K562 (cell line): ENCODE data around the gene LMNB1. TPM values are rescaled to one million over a fixed set of nuclear protein-coding genes. Genes with fewer than 3 reads are reported as not detected.

Experiments
- CHD7 ChIP-seq: fragments of 200-600 bp; sonication (generic); IDR thresholded peaks from one replicate; pipeline ENCODE4 v1.6.1; 2012; ENCODE audit warnings: mild to moderate bottlenecking, low read depth, low read length, inconsistent platforms
- JUND ChIP-seq, 2 experiments: IDR thresholded peaks; 2 replicates in 1 of 2; 3 replicates in 1 of 2; pipeline ENCODE4 v1.6.1; 2011; ENCODE audit warnings: borderline replicate concordance in 2 of 2, low read depth in 2 of 2, low read length in 2 of 2, improper control_type of control experiment in 1 of 2, missing biosample characterization in 1 of 2, missing genetic modification characterization in 1 of 2, missing genetic modification reagents in 1 of 2
- MCM7 ChIP-seq, 2 experiments: fragments of 450-650 bp; IDR thresholded peaks; 2 replicates each; pipeline ENCODE4 v1.6.1; 2016 to 2018
- SNIP1 ChIP-seq: fragments of 450-650 bp; IDR thresholded peaks from 2 replicates; pipeline ENCODE4 v1.7.1; 2017; ENCODE audit warnings: low read depth, mild to moderate bottlenecking
- SREBF2 ChIP-seq: sonication (generic); formaldehyde crosslinking; IDR thresholded peaks from 2 replicates; pipeline ENCODE4 v1.4.0; 2020; ENCODE audit warnings: mild to moderate bottlenecking, missing genetic modification reagents
- TAF1 ChIP-seq: IDR thresholded peaks from 2 replicates; pipeline ENCODE4 v1.6.1; 2011; ENCODE audit warnings: mild to moderate bottlenecking, low read length, moderate library complexity; ENCODE audit not compliant: insufficient read depth, control insufficient read depth, severe bottlenecking; ENCODE audit errors: extremely low read depth
- TCF3 ChIP-seq: sonication (generic); formaldehyde crosslinking; IDR thresholded peaks from 2 replicates; pipeline ENCODE4 v1.4.0; 2020; ENCODE audit warnings: mild to moderate bottlenecking, missing genetic modification reagents
- ZBTB17 ChIP-seq: fragments of 450-650 bp; formaldehyde crosslinking; IDR thresholded peaks from 2 replicates; pipeline ENCODE4 v1.4.0; 2020; ENCODE audit warnings: mild to moderate bottlenecking
- ZBTB33 ChIP-seq: sonication (generic); formaldehyde crosslinking; IDR thresholded peaks from 2 replicates; pipeline ENCODE4 v1.8.1; 2023; ENCODE audit warnings: mild to moderate bottlenecking, missing genetic modification reagents
- ZC3H11A ChIP-seq: IDR thresholded peaks from 2 replicates; pipeline ENCODE4 v1.6.1; 2012; ENCODE audit warnings: low read depth, low read length, improper control_type of control experiment
- ZFP36 ChIP-seq: fragments of 150-350 bp; IDR thresholded peaks from 2 replicates; pipeline ENCODE4 v1.6.1; 2018; ENCODE audit warnings: low read length, low read depth; ENCODE audit not compliant: partially characterized antibody
- ZKSCAN3 ChIP-seq: fragments of 250-450 bp; sonication (Bioruptor Pico); IDR thresholded peaks from 2 replicates; pipeline ENCODE4 v1.4.0; 2020
- ZKSCAN8 ChIP-seq: fragments of 200-800 bp; sonication (Bioruptor generic); IDR thresholded peaks from 2 replicates; pipeline ENCODE4 v1.6.1; 2016; ENCODE audit warnings: missing genetic modification characterization, missing compliant biosample characterization
- polyA plus RNA-seq, 8 experiments: library from polyadenylated mRNA; depleted of rRNA in 4 of 8; stranded (reverse) in 5 of 8; unstranded in 3 of 8; fragments of >200 nt; fragmentation: Nextera tagmentation in 2 of 8; fragmentation: Illumina TruSeq in 1 of 8; extraction: Ambion mirVana in 2 of 8; extraction: Trizol in 1 of 8; gene quantifications; 2 replicates each; pipeline versions ENCODE4 v1.2.1 to v1.2.3, GENCODE V29; 2011 to 2014; ENCODE audit warnings: inconsistent platforms in 1 of 8, missing spikeins in 1 of 8
- total RNA-seq, 7 experiments: library from RNA; depleted of rRNA in 6 of 7; stranded (reverse); fragments of >200 nt in 6 of 7; fragmentation: Illumina TruSeq in 2 of 7; extraction: Trizol in 2 of 7; gene quantifications; 2 replicates each; pipeline versions ENCODE4 v1.2.1 to v1.2.3, GENCODE V29; 2011 to 2021; ENCODE audit warnings: low replicate concordance in 1 of 7

Gene LMNB1
- total and polyA plus RNA-seq, 9 of the 15 experiments (the other 6 are each of a cell fraction or from before 2014, with no cell fraction given), result 2.8 to 190 (median 131) TPM

DNA sequence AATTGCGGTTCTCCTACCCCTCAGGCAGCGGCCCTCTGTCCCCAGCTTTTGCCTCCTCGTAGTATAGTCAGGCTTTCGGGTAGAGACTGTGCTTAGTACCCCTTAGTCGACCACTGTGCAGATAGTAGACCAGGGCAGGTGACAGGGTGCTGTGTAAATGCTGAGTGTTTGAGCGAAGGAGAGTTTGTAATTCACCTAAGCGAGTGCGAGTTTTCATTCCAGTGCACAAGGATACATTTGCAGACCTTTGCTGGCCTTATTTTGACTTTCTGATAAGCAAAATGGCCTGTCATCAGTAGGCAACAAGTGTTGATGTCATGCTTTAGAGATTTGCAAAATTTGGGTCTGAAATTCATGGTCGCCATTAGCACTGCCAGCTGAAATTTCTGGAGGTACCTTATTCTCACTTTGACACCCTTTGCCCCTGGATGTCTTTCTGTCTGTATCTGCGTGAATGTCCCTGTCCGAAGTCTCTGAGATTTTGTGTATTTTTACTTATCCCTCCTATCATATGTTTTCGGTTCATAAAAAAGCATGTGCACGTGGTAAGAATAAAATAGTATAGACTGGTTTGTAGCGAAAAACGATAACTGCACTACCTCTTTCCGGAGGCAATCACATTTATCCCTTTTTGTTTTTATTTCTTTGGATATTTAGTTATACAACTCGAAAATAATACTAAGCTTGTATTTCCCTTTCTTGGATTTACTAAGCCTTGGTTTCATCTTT is 1.9 kb downstream of the LMNB1 start (continued):
- TF ChIP-seq SREBF2 (CRISPR knock-in tag) (no peak), MCM7 (IDR thresholded peaks at IDR 0.05) (no peak), ZKSCAN8 (CRISPR knock-in tag) (no peak), ZC3H11A (no peak), JUND (IDR thresholded peaks at IDR 0.05; ENCODE audit: borderline replicate concordance, low read depth, low read length) (0 out of 2 replicates have a peak, but pooled peaks have one; percentile 16), JUND (tag; IDR thresholded peaks at IDR 0.05; ENCODE audit: borderline replicate concordance, low read depth, low read length) (peak; percentile 48; the same call in 1 of the 3 replicates), SNIP1 (no peak), ZBTB17 (no peak), TCF3 (no peak), CHD7 (peak; percentile 39), ZKSCAN3 (no peak), TAF1 (no peak), ZFP36 (peak; percentile 47), ZBTB33 (peak; percentile 56; the same call in 1 of the 2 replicates)
